Heart left ventricle (tissue), 16 donors: ENCODE results near the gene ROBO1. TPM values are rescaled to one million over a fixed set of nuclear protein-coding genes. Genes with fewer than 3 reads are reported as not detected.

ENCODE experiments used
- ATAC-seq, 4 donors: fragments of 200-7000 bp; cut with Tn5 transposase; one replicate each; pipeline ENCODE4 v1.9.1; 2020 to 2022; ENCODE audit warnings: moderate library complexity in 4 of 4, mild to moderate bottlenecking in 3 of 4, moderate number of reproducible peaks in 1 of 4
- DNase-seq, 5 donors: peaks; one replicate each; pipeline ENCODE4 v3.0.0-alpha.2; 2020
- H3K27ac ChIP-seq, 12 donors: fragments of 200-600 bp; sonication (generic) in 4 of 12; one replicate each; pipeline versions ENCODE4 v1.5.0 to v1.8.0; 2016 to 2022; ENCODE audit warnings: mild to moderate bottlenecking in 2 of 12
- H3K27me3 ChIP-seq, 9 donors: fragments of 200-600 bp; sonication (generic) in 2 of 9; one replicate each; pipeline versions ENCODE4 v1.5.1 to v1.8.0; 2016 to 2022; ENCODE audit warnings: mild to moderate bottlenecking in 3 of 9
- H3K36me3 ChIP-seq, 9 donors: fragments of 200-600 bp; sonication (generic) in 2 of 9; one replicate each; pipeline versions ENCODE4 v1.5.0 to v1.8.0; 2018 to 2022; ENCODE audit warnings: mild to moderate bottlenecking in 2 of 9
- H3K4me1 ChIP-seq, 12 donors: fragments of 200-600 bp; sonication (generic) in 4 of 12; one replicate each; pipeline versions ENCODE4 v1.5.0 to v1.8.0; 2016 to 2022; ENCODE audit warnings: mild to moderate bottlenecking in 3 of 12
- H3K4me3 ChIP-seq, 12 donors: fragments of 200-600 bp; sonication (generic) in 4 of 12; one replicate each; pipeline versions ENCODE4 v1.5.0 to v1.8.0; 2017 to 2022; ENCODE audit warnings: mild to moderate bottlenecking in 9 of 12, moderate library complexity in 4 of 12
- H3K9me3 ChIP-seq, 12 donors: fragments of 200-600 bp; sonication (generic) in 4 of 12; one replicate each; pipeline versions ENCODE4 v1.5.0 to v1.8.0; 2016 to 2022; ENCODE audit warnings: mild to moderate bottlenecking in 1 of 12
- CTCF ChIP-seq, 12 donors: fragments of 200-600 bp; sonication (generic) in 4 of 12; IDR thresholded peaks; one replicate each; pipeline versions ENCODE4 v1.5.0 to v1.8.0; 2018 to 2022; ENCODE audit warnings: antibody characterized with exemption in 12 of 12, mild to moderate bottlenecking in 5 of 12
- POLR2A ChIP-seq, 2 donors: fragments of 450-650 bp; IDR thresholded peaks; one replicate each; pipeline ENCODE4 v1.6.1; 2017; ENCODE audit warnings: antibody characterized with exemption in 2 of 2, mild to moderate bottlenecking in 2 of 2, moderate library complexity in 2 of 2
- WGBS, 4 donors: extraction: QIAGEN DNeasy Blood & Tissue Kit in 2 of 4; methylation state at CpG; one replicate each; pipeline versions ENCODE4 v1.1.5 to v1.1.7; 2013 to 2018; 5-methylcytosine and 5-hydroxymethylcytosine counted together
- intact Hi-C, 10 donors: fragments of 100-400 bp; cut with DNase I; formaldehyde crosslinking; loops; one replicate each; pipeline versions ENCODE4 v1.11.1 to v1.14.2; 2022
- polyA plus RNA-seq, 2 donors: library from polyadenylated mRNA; stranded (reverse); fragments of 200-250 nt; gene quantifications; one replicate each; pipeline ENCODE4 v1.2.3, GENCODE V29; 2013
- total RNA-seq, 9 donors: library from RNA; depleted of rRNA in 2 of 9; stranded (reverse); fragments of >200 nt in 2 of 9; fragmentation: NEBNext Ultra II Directional in 3 of 9; extraction: Animal tissue kit (Norgen Biotek cat#: 25700) in 3 of 9; gene quantifications; one replicate each; pipeline versions ENCODE4 v1.1.0 to v1.2.4, GENCODE V29; 2016 to 2023
- donor health status: ischemic (EF 13 %, LVEDD 7.1; RV severe dilation, severe dysfunction).
- donor health status: healthy with polysubstance abuse.
- donor health status: DM: no; HTN: yes; CAD: no.
- donor health status: DM: no; HTN: no; CAD: no.
- donor health status: ischemic (EF 25% LVEDD 6.9; RV normal size, moderate dysfunction).
- donor health status: ischemic (EF 25% LVEDD 5.7; RV mildly dilated, moderate dysfunction).
- donor health status: healthy.
- donor health status: DM: yes; HTN: yes; CAD: no.
- donor health status: ischemic (EF 35%, LVEDD 5.7; RV mildly dilated, moderate dysfunction).
- donor health status: nonischemic (EF 11% LVEDD 7.7; RV severe dilation, severe dysfunction).
- donor health status: DM: yes; HTN: yes; CAD: no.
- donor health status: PGD.
- donor health status: ischemic (EF 29% LVEDD 5.4; RV normal size, mild dysfunction).
- donor health status: nonischemic (EF 23%, LVEDD 6.1; RV moderate dilation, normal function).

ROBO1 gene
- total and polyA plus RNA-seq, 11 donors = 1.4 to 14.8 (median 5.7) TPM

GRCh38 chr3:79160421-79160820 is 607.4 kb downstream of the ROBO1 start:
- Histone ChIP-seq H3K27me3 (no peaks in the 10 kb centered on the region), H3K9me3 (peaks cover 0 to 3% (median 0%) of the 10 kb centered on the region in 12 donors), H3K4me3 (no peak overlapping the region), H3K27ac (no peak overlapping the region), H3K4me1 (no peaks in the 10 kb centered on the region), H3K36me3 (no peaks in the 10 kb centered on the region)
- WGBS, 4 donors = 91 to 97% (median 95%) methylated on average over 1 of the region's 1 CpG
- ATAC-seq = no peak
- TF ChIP-seq CTCF (IDR thresholded peaks at IDR 0.05) (no peak), POLR2A (IDR thresholded peaks at IDR 0.05) (no peak)
- intact Hi-C loops = no loop called here
- DNase-seq = no peak

GRCh38 chr3:79159736-79160135 is 608.1 kb downstream of the ROBO1 start:
- no peak for ATAC-seq
- Histone ChIP-seq H3K9me3 (peaks cover 0 to 3% (median 0%) of the 10 kb centered on the region in 12 donors), H3K4me1 (no peaks in the 10 kb centered on the region), H3K36me3 (no peaks in the 10 kb centered on the region), H3K4me3 (no peak overlapping the region), H3K27me3 (no peaks in the 10 kb centered on the region), H3K27ac (no peak overlapping the region)
- TF ChIP-seq POLR2A (IDR thresholded peaks at IDR 0.05) (no peak), CTCF (IDR thresholded peaks at IDR 0.05) (no peak)
- intact Hi-C loops = no loop called here
- no peak for DNase-seq
- 80 to 92% (median 86%) methylated on average over 2 of the region's 2 CpGs for WGBS, 4 donors

- Histone ChIP-seq H3K27me3 (no peaks in the 10 kb centered on the region), H3K4me1 (no peaks in the 10 kb centered on the region), H3K27ac (no peak overlapping the region), H3K4me3 (no peak overlapping the region), H3K9me3 (no peaks in the 10 kb centered on the region), H3K36me3 (no peaks in the 10 kb centered on the region)
- intact Hi-C loops = no loop called here
- no peak for TF ChIP-seq POLR2A (IDR thresholded peaks at IDR 0.05)
- TF ChIP-seq CTCF (IDR thresholded peaks at IDR 0.05) = no peak
- DNase-seq (no peak), ATAC-seq (no peak)
These were observed 610.6 kb downstream of the ROBO1 start for GRCh38 chr3:79157191-79157590.

- H3K27me3 ChIP-seq = no peaks in the 10 kb centered on the region
- DNase-seq (no peak), ATAC-seq (peak in 2 of 4 donors; percentile 44 to 46)
- no peaks in the 10 kb centered on the region for H3K4me1 ChIP-seq
- H3K9me3 ChIP-seq = no peaks in the 10 kb centered on the region
- no peak overlapping the region for H3K27ac ChIP-seq
- no peak for TF ChIP-seq POLR2A (IDR thresholded peaks at IDR 0.05)
- no peak for TF ChIP-seq CTCF (IDR thresholded peaks at IDR 0.05)
- intact Hi-C loops = no loop called here
- H3K36me3 ChIP-seq = no peaks in the 10 kb centered on the region
- no peak overlapping the region for H3K4me3 ChIP-seq
- WGBS, 4 donors = 16 to 28% (median 21%) methylated on average over 2 of the region's 2 CpGs
These were observed 612.9 kb downstream of the ROBO1 start for GRCh38 chr3:79154865-79155264.
